Fibroblast of lung (primary cell): ENCODE measurements around the gene KLHL3. TPM values are rescaled to one million over a fixed set of nuclear protein-coding genes. Genes with fewer than 3 reads are reported as not detected.

Experiments
- DNase-seq, 2 donors: peaks; one replicate each; pipeline versions ENCODE4 v3.0.0 to v3.0.0-alpha.2; 2010; ENCODE audit warnings: low read depth in 2 of 2
- H2AFZ ChIP-seq: 2 replicates; pipeline ENCODE4 v1.5.1; 2012; ENCODE audit warnings: low read length, control low read depth, inconsistent platforms
- H3K27ac ChIP-seq: 2 replicates; pipeline ENCODE4 v1.5.1; 2011; ENCODE audit warnings: low read length, control low read depth; ENCODE audit not compliant: insufficient read depth
- H3K27me3 ChIP-seq: 2 replicates; pipeline ENCODE4 v1.5.1; 2011; ENCODE audit warnings: mild to moderate bottlenecking, low read length; ENCODE audit not compliant: control insufficient read depth, insufficient read depth
- H3K36me3 ChIP-seq: 2 replicates; pipeline ENCODE4 v1.5.1; 2011; ENCODE audit warnings: low read length; ENCODE audit not compliant: control insufficient read depth, insufficient read depth
- H3K4me1 ChIP-seq: 2 replicates; pipeline ENCODE4 v1.5.1; 2011; ENCODE audit warnings: low read length; ENCODE audit not compliant: control insufficient read depth, insufficient read depth; ENCODE audit errors: extremely low read depth
- H3K4me2 ChIP-seq: 2 replicates; pipeline ENCODE4 v1.5.1; 2011; ENCODE audit warnings: low read length, control low read depth; ENCODE audit not compliant: insufficient read depth; ENCODE audit errors: extremely low read depth
- H3K4me3 ChIP-seq, 4 experiments: fragments of 200-600 bp in 1 of 4; sonication (generic) in 1 of 4; replicated peaks in 1 of 4; 2 replicates each; pipeline ENCODE4 v1.5.1; 2011 to 2016; ENCODE audit warnings: low read length in 4 of 4, low read depth in 3 of 4, mild to moderate bottlenecking in 3 of 4, control low read depth in 2 of 4, inconsistent platforms in 1 of 4, mixed read lengths in 1 of 4; ENCODE audit not compliant: insufficient read depth in 1 of 4; ENCODE audit errors: control extremely low read depth in 1 of 4
- H3K79me2 ChIP-seq: 2 replicates; pipeline ENCODE4 v1.5.1; 2012; ENCODE audit warnings: mild to moderate bottlenecking, low read length, inconsistent platforms; ENCODE audit not compliant: control insufficient read depth, insufficient read depth
- H3K9ac ChIP-seq: 2 replicates; pipeline ENCODE4 v1.5.1; 2011; ENCODE audit warnings: mild to moderate bottlenecking, low read length, control low read depth; ENCODE audit not compliant: insufficient read depth
- H3K9me3 ChIP-seq: 2 replicates; pipeline ENCODE4 v1.5.1; 2012; ENCODE audit warnings: low read depth, low read length; ENCODE audit not compliant: control insufficient read depth, insufficient read depth
- H4K20me1 ChIP-seq: 2 replicates; pipeline ENCODE4 v1.5.1; 2011; ENCODE audit warnings: low read length; ENCODE audit not compliant: control insufficient read depth, insufficient read depth; ENCODE audit errors: extremely low read depth
- CTCF ChIP-seq, 2 donors: IDR thresholded peaks in 1 of 2; conservative IDR thresholded peaks in 1 of 2; 1 replicate in 1 of 2; 2 replicates in 1 of 2; pipeline ENCODE4 v1.5.1; 2011 to 2012; ENCODE audit warnings: low read length in 2 of 2, control low read depth in 1 of 2, inconsistent platforms in 1 of 2, low read depth in 1 of 2, mild to moderate bottlenecking in 1 of 2
- EZH2 ChIP-seq: IDR thresholded peaks from 2 replicates; pipeline ENCODE4 v1.5.1; 2012; ENCODE audit warnings: low read length, control low read depth, mild to moderate bottlenecking; ENCODE audit errors: missing control alignments
- polyA plus RNA-seq, 2 donors: library from polyadenylated mRNA; depleted of rRNA in 1 of 2; stranded (reverse) in 1 of 2; unstranded in 1 of 2; fragments of >200 nt; gene quantifications; 2 replicates each; pipeline ENCODE4 v1.2.1, GENCODE V29; 2011 to 2012; ENCODE audit warnings: missing spikeins in 1 of 2
- total RNA-seq: library from RNA; depleted of rRNA; stranded (reverse); fragments of >200 nt; gene quantifications from 2 replicates; pipeline ENCODE4 v1.2.1, GENCODE V29; 2014

KLHL3 gene
- total and polyA plus RNA-seq, 2 donors (not counting 1 experiment from before 2014, with no cell fraction given) = 0.60 to 2.3 TPM

GRCh38 chr5:137738947-137739346, 3.1 kb upstream of the KLHL3 start:
- H3K4me3 ChIP-seq = no peak overlapping the region
- H3K9me3 ChIP-seq = no peaks in the 10 kb centered on the region
- TF ChIP-seq EZH2 (no peak), CTCF (conservative IDR thresholded peaks at IDR 0.05 in 1 of 2, IDR thresholded peaks at IDR 0.05 in 1 of 2; ENCODE audit: low read depth in 1 of 2, low read length in 2 of 2) (no peak)
- peak in 1 of 2 donors; percentile 58 for DNase-seq
- H3K27me3 ChIP-seq = no peaks in the 10 kb centered on the region
- no peak overlapping the region for H3K4me2 ChIP-seq
- no peak overlapping the region for H3K9ac ChIP-seq
- no peak overlapping the region for H3K27ac ChIP-seq
- H3K4me1 ChIP-seq = peaks cover 2% of the 10 kb centered on the region
- no peaks in the 10 kb centered on the region for H3K79me2 ChIP-seq
- H3K36me3 ChIP-seq = no peaks in the 10 kb centered on the region
- H4K20me1 ChIP-seq = no peaks in the 10 kb centered on the region
- no peak overlapping the region for H2AFZ ChIP-seq

DNA sequence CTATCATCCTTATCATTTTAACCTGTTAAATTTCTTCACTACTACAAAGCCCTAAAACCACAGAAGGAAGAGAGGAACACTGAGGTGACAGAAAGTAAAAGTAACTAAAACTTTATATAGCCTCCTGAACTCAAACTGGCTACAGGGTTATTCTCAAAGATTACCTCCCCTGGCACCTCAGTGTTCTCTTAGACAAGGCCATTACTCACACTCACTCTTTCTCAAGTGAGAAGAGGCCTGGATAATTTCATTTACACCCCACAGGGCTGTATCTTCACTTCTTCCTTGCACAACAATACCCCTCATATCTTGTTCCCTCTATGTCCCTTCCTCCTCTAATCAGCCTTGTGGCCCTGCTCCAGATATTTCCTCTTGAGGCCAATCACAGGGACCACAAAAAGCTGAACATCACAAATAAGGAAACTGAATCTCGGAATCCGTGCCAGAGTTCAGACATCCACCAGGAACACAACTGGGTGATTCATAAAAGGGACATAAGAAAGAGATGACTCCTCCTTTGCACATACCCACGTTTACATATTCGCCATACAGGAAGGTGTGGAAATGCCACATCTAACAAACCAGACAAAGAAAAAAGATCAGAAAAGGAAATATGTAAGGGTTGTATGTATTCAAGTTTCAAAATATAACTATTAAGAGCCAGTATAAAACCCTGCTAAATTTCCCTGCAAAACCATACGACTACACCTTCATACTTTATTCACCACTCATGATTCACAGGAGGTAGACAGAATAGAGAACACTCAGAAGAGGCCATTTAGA, 1.7 kb upstream of the KLHL3 start:
- H3K9ac ChIP-seq = no peak overlapping the region
- no peak overlapping the region for H3K4me3 ChIP-seq
- no peaks in the 10 kb centered on the region for H4K20me1 ChIP-seq
- no peaks in the 10 kb centered on the region for H3K36me3 ChIP-seq
- peaks cover 2% of the 10 kb centered on the region for H3K4me1 ChIP-seq
- H3K4me2 ChIP-seq = no peak overlapping the region
- peak; percentile 62 to 64 for DNase-seq
- H3K9me3 ChIP-seq = no peaks in the 10 kb centered on the region
- TF ChIP-seq EZH2 (no peak), CTCF (conservative IDR thresholded peaks at IDR 0.05 in 1 of 2, IDR thresholded peaks at IDR 0.05 in 1 of 2; ENCODE audit: low read depth in 1 of 2, low read length in 2 of 2) (no peak)
- no peak overlapping the region for H2AFZ ChIP-seq
- no peaks in the 10 kb centered on the region for H3K79me2 ChIP-seq
- no peaks in the 10 kb centered on the region for H3K27me3 ChIP-seq
- no peak overlapping the region for H3K27ac ChIP-seq

GRCh38 chr5:137736496-137736895, 607 bp upstream of the KLHL3 start:
- Histone ChIP-seq H3K4me1 (peaks cover 2% of the 10 kb centered on the region), H3K4me3 (peak overlapping the region in 1 of 4 experiments; percentile 80), H2AFZ (no peak overlapping the region), H3K27ac (no peak overlapping the region), H4K20me1 (no peaks in the 10 kb centered on the region), H3K79me2 (no peaks in the 10 kb centered on the region), H3K36me3 (no peaks in the 10 kb centered on the region), H3K27me3 (no peaks in the 10 kb centered on the region), H3K9ac (no peak overlapping the region), H3K9me3 (no peaks in the 10 kb centered on the region), H3K4me2 (no peak overlapping the region)
- TF ChIP-seq EZH2 = no peak
- no peak for TF ChIP-seq CTCF (conservative IDR thresholded peaks at IDR 0.05 in 1 of 2, IDR thresholded peaks at IDR 0.05 in 1 of 2; ENCODE audit: low read depth in 1 of 2, low read length in 2 of 2)
- DNase-seq = no peak
